CD4-positive, alpha-beta T cell treated with Interleukin-17A for 1 hour (primary cell): ENCODE measurements around the gene SLC22A31.

ENCODE experiments used
- DNase-seq: peaks from one replicate; pipeline ENCODE4 v3.0.0-alpha.2; 2020

SLC22A31 gene

DNA sequence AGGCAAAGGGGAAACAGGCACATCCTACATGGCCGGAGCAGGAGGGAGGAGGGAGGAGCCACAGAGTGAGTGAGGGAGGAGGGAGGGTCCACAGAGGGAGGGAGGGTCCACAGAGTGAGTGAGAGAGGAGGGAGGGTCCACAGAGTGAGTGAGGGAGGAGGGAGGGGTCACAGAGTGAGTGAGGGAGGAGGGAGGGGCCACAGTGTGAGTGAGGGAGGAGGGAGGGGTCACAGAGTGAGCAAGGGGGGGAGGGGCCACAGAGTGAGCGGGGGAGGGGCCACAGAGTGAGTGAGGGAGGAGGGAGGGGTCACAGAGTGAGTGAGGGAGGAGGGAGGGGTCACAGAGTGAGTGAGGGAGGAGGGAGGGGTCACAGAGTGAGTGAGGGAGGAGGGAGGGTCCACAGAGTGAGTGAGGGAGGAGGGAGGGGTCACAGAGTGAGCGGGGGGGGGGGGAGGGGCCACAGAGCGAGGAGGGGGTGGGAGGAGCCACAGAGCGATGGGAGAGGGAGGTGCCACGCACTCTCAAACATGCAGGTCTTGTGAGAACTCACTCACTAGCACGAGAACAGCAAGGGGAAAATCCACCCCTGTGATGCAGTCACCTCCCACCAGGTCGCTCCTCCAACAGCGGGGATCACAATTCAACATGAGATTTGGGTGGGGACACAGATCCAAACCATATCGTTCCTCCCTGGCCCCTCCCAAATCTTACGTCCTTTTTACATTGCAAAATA is 53.1 kb downstream of the SLC22A31 start:
- DNase-seq, result no peak

GRCh38 chr16:89146211-89147005 is 53.9 kb downstream of the SLC22A31 start:
- no peak for DNase-seq
